ENCODE results near the gene ATP11A.

DNA sequence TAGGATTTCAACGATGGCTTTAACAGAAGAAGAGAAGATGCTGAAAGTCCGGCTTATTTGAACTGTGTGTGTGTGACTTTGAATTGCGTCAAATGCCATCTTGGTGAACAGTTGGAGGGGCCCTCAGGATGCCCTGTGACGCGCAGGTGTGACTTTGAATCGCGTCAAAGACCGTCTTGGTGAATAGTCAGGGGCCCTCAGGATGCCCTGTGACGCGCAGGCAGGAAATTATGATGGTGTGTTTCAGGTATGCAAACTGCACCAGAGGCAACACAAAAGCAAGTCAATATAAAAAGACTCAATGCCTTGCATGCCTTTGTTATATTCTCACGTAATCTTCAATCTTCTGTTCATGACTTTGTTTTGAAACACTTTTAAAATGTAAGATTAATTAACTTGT, 29.2 kb downstream of the ATP11A start:
- TF ChIP-seq, protein P1, sequence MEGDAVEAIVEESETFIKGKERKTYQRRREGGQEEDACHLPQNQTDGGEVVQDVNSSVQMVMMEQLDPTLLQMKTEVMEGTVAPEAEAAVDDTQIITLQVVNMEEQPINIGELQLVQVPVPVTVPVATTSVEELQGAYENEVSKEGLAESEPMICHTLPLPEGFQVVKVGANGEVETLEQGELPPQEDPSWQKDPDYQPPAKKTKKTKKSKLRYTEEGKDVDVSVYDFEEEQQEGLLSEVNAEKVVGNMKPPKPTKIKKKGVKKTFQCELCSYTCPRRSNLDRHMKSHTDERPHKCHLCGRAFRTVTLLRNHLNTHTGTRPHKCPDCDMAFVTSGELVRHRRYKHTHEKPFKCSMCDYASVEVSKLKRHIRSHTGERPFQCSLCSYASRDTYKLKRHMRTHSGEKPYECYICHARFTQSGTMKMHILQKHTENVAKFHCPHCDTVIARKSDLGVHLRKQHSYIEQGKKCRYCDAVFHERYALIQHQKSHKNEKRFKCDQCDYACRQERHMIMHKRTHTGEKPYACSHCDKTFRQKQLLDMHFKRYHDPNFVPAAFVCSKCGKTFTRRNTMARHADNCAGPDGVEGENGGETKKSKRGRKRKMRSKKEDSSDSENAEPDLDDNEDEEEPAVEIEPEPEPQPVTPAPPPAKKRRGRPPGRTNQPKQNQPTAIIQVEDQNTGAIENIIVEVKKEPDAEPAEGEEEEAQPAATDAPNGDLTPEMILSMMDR (tag by site-specific recombination; IDR thresholded peaks at IDR 0.05), result no peak
- no peak for TF ChIP-seq ZNF747 (tag by site-specific recombination; IDR thresholded peaks at IDR 0.05)
- TF ChIP-seq KLF16 (tag by site-specific recombination; IDR thresholded peaks at IDR 0.05), result no peak
- TF ChIP-seq IKZF3 (tag by site-specific recombination; IDR thresholded peaks at IDR 0.05), result no peak
- TF ChIP-seq, protein P2, sequence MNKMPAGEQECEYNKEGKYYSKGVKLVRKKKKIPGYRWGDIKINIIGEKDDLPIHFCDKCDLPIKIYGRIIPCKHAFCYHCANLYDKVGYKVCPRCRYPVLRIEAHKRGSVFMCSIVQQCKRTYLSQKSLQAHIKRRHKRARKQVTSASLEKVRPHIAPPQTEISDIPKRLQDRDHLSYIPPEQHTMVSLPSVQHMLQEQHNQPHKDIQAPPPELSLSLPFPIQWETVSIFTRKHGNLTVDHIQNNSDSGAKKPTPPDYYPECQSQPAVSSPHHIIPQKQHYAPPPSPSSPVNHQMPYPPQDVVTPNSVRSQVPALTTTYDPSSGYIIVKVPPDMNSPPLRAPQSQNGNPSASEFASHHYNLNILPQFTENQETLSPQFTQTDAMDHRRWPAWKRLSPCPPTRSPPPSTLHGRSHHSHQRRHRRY (tag by site-specific recombination; IDR thresholded peaks at IDR 0.05), result no peak
- TF ChIP-seq, protein P3, sequence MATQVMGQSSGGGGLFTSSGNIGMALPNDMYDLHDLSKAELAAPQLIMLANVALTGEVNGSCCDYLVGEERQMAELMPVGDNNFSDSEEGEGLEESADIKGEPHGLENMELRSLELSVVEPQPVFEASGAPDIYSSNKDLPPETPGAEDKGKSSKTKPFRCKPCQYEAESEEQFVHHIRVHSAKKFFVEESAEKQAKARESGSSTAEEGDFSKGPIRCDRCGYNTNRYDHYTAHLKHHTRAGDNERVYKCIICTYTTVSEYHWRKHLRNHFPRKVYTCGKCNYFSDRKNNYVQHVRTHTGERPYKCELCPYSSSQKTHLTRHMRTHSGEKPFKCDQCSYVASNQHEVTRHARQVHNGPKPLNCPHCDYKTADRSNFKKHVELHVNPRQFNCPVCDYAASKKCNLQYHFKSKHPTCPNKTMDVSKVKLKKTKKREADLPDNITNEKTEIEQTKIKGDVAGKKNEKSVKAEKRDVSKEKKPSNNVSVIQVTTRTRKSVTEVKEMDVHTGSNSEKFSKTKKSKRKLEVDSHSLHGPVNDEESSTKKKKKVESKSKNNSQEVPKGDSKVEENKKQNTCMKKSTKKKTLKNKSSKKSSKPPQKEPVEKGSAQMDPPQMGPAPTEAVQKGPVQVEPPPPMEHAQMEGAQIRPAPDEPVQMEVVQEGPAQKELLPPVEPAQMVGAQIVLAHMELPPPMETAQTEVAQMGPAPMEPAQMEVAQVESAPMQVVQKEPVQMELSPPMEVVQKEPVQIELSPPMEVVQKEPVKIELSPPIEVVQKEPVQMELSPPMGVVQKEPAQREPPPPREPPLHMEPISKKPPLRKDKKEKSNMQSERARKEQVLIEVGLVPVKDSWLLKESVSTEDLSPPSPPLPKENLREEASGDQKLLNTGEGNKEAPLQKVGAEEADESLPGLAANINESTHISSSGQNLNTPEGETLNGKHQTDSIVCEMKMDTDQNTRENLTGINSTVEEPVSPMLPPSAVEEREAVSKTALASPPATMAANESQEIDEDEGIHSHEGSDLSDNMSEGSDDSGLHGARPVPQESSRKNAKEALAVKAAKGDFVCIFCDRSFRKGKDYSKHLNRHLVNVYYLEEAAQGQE (tag by site-specific recombination; IDR thresholded peaks at IDR 0.05), result no peak
- TF ChIP-seq ZNF624 (tag by site-specific recombination; IDR thresholded peaks at IDR 0.05), result no peak

Measured in HEK293 (cell line).